NCI-H82 (cell line): ENCODE data around the gene MACROH2A1.

Experiments used
- DNase-seq: peaks from one replicate; lab custom pipeline; 2025; lab: John Stamatoyannopoulos, UW

The MACROH2A1 gene

GRCh38 chr5:135398855-135399793, at the start of gene MACROH2A1:
Gene MACROH2A1 (minus strand): TSS chr5:135399231. CDS start chr5:135389093, 10,138 bp downstream.
- peak; percentile 82 for DNase-seq

GRCh38 chr5:135448071-135448739, 49.2 kb upstream of the MACROH2A1 start:
- no peak for DNase-seq

- DNase-seq, result no peak
Measured at GRCh38 chr5:135447298-135447929, 48.4 kb upstream of the MACROH2A1 start, which contains the start of gene DCANP1. Gene DCANP1 (minus strand): TSS chr5:135447348. CDS start chr5:135447108, 240 bp downstream.

DNA sequence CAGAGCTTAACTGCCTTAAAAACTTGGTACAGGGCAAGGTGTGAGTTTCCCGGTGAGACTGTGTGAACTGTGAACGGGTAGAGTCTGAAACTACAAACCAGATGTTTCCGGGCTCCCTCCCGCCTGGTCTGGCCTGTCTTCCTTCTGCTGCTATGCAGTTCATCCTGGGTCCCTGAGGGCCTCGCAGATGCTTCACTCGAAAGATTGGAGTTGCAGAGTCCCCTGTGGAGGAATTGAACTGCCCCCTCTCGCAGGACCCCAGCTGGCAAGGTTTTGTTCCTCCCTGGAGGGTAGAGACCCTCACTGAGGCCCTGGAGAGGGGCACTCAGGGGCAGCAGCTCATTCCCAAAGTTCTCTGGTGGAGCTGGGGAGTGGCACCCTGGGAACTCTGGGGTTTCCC, 47.6 kb upstream of the MACROH2A1 start:
- DNase-seq, result no peak

- no peak for DNase-seq
Measured at GRCh38 chr5:135446206-135446605, 47.2 kb upstream of the MACROH2A1 start.

GRCh38 chr5:135445306-135445985, 46.4 kb upstream of the MACROH2A1 start:
- DNase-seq, result no peak

DNA sequence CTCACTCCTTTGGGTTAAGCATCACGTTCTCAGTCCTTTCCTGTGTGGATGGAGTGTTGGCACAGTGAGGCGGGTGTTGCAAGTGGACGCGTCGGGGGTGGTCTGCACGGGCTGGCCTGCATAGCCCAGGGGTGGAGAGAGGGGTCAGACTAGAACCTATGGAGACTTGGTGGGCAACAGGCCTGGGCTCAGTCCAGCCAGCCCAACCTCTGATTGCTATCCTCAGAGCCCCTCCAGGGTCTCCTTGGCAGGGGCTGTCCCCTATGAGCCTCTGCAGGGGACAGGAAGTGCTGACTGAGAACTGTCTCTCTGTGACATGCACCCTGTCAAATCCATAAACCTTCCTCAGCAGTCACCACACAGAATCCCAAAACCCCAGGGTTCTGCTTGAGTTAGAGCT, 45.9 kb upstream of the MACROH2A1 start:
- no peak for DNase-seq

DNA sequence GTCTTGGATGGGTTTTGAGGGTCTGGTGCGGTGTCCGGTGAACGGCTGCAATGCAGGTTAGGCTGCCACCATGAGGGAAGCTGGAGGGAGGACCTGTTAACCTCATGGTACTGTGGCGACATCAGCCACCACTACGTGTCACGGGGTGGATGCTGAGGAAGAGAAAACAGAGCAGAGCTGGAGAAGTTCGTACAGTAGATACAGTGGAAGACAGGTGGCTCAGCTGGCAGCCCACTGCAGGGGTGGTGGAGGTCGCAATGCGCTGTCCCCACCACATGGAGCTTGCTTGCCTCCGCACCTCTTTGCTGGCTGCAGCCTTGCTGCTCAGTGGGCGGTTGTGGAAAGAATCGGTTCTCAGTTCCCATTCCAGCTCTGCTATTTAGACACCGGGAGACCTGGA, 45.3 kb upstream of the MACROH2A1 start:
- no peak for DNase-seq

- no peak for DNase-seq
Measured at GRCh38 chr5:135443161-135443960, 44.3 kb upstream of the MACROH2A1 start.

GRCh38 chr5:135442431-135443160, 43.6 kb upstream of the MACROH2A1 start:
- DNase-seq, result no peak

DNA sequence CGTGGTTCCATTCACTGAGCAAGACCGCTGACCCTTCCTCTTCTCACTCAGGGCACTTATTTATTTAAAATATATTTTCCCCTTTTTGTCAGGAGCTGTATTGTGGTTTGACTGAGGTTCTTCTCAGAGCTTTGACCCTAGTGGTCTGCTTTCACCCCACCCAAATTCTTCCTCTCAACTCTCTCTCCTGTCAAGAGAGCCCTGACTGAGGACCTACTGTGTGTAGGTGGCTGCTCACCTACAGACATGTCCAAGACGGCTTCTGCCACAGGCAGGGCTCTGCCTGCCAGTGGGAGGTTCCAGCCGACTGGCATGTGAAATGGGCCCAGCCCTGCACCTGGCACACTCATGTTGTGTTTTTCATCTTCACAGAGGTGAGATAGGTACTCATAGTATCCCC, 42.9 kb upstream of the MACROH2A1 start:
- no peak for DNase-seq

- DNase-seq, result no peak
Measured at GRCh38 chr5:135441350-135441831, 42.4 kb upstream of the MACROH2A1 start.

DNA sequence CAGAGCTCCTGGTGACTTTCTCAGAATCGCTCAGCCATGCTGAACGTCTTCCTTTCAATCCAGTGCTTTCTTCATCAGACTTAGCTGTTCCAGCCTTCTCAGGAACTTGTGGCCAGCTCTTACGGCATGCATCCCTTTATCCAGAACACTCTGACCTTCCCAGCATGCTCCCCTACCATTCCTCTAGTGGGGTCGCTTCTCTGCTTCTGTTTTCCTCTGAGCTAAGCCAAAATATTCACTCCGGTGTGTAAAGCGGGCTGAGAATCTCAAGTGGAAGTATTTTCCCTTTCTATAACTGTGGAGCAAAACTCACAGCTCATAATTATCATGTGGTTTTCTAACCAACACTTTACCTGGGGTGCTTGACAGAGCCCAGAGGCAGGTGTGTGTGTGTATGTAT, 41.9 kb upstream of the MACROH2A1 start:
- DNase-seq, result no peak

DNA sequence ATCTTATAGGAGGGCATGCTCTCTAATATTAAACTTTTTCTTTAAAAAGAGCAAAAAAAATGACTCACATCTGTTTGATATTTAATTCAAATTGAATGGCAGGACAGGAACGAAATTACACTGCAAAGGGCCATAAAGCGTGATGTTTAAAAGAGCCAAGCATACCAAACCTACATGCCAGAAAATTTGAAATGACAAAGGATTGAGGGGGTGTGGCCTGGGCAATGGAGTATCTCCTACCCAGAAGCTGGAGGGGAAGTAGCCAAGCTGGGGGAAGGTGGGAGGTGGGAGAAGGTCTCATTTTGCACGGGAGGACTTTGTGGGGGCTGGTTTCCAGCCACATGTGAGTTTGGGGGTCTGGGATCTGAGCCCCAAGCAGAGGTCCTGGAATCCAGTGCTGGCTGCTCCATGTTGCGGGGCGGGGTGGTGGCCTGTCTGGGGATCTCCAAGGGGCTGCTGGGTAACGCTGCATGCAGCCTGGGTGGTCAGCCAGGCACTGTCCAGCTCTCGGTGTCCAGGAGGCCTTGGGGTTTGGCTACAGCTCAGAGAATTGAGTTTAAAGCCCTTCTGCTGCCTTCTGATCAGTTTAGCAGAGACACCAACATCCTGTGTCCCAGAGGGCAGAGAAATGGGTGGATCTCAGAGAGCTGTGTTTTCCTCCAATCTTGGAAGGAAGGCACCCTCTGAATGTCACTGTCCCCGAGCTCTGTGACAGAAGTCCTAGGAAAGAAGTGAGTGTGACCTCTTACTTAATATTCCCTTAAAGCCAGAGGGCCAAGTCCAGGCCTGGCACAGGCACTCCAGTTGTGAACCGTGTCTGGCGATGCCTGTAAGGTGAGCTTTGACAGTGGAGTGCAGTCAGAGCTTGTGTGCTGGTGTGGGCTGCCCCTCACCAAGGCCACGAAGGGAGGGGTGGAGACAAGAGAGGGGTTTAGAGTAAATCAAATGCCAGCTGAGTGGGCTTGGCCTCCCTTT, 40.5 kb upstream of the MACROH2A1 start:
- no peak for DNase-seq

DNA sequence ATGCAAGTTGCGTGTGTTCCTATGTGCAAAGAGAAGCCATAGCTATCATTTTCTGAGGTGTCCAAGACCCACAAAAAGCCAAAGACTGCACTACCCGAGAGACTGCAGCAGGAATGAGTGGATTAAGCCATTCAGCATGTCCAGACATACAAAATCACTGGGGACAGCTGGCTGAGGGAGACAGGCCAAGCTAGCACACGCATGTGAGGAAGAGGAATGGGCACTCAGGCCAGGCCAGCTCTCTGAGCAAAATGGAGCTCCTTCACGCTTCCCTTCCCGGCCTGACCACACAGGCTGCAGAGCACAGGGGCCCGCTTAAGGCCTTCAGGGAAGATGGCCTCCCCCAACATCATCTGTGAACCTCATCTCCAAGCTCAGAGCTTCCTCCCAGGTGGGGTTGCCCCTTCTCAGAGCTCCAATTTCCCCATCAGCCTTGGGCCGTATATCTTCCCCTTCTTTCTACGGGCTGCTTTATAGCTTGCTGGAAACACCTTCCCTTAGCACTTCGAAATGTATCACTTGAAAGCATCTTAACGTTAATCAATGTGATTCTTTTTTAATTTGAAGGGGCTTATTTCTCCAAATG, 39.7 kb upstream of the MACROH2A1 start:
- no peak for DNase-seq

- DNase-seq, result no peak
Measured at GRCh38 chr5:135437796-135438560, 38.9 kb upstream of the MACROH2A1 start.

DNA sequence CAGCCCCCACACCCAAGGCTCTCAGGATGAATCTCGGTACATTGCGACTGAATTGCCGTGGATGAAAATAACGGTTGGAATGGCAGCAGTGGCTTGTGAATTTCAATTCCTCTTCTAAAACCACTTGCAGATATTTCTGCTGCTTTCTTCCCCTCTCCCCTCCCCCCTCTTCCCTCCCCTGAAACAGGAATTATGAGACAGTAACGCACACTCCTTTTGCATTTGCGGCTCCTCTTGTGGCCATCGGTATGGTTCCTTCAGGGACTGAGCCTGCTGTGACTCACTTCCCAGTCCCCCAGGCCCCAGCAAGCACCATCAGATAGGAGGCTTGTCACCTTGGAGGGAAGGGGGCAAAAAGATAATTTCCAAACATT, 38.4 kb upstream of the MACROH2A1 start:
- DNase-seq, result no peak

- DNase-seq, result no peak
Measured at GRCh38 chr5:135436951-135437418, 38.0 kb upstream of the MACROH2A1 start.
